Esophagus (tissue), 2 donors: Measurements from ENCODE around the gene SLC25A39. TPM values are rescaled to one million over a fixed set of nuclear protein-coding genes. Genes with fewer than 3 reads are reported as not detected.
"Not testable (repeated sequence)": the region's sequence is repeated elsewhere in the genome, so short reads cannot be mapped to it uniquely, and the experiment has no call there.

Experiments used
- H3K27ac ChIP-seq, 2 donors: one replicate each; pipeline ENCODE4 v1.5.1; 2013; ENCODE audit warnings: low read depth in 2 of 2, mild to moderate bottlenecking in 2 of 2, inconsistent platforms in 1 of 2, low read length in 1 of 2, moderate library complexity in 1 of 2
- H3K27me3 ChIP-seq, 2 donors: one replicate each; pipeline ENCODE4 v1.6.1; 2013; ENCODE audit warnings: low read length in 2 of 2, control low read depth in 1 of 2, mild to moderate bottlenecking in 1 of 2; ENCODE audit not compliant: insufficient read depth in 2 of 2, control insufficient read depth in 1 of 2
- H3K36me3 ChIP-seq, 2 donors: one replicate each; pipeline ENCODE4 v1.6.1; 2013; ENCODE audit warnings: low read length in 1 of 2; ENCODE audit not compliant: control insufficient read depth in 2 of 2, insufficient read depth in 2 of 2
- H3K4me1 ChIP-seq, 2 donors: one replicate each; pipeline ENCODE4 v1.6.1; 2013; ENCODE audit warnings: low read length in 1 of 2; ENCODE audit not compliant: control insufficient read depth in 2 of 2, insufficient read depth in 2 of 2
- H3K4me3 ChIP-seq, 2 donors: one replicate each; pipeline ENCODE4 v1.5.1; 2013; ENCODE audit warnings: low read length in 2 of 2, mild to moderate bottlenecking in 2 of 2, low read depth in 1 of 2, moderate library complexity in 1 of 2
- H3K9me3 ChIP-seq, 2 donors: one replicate each; pipeline ENCODE4 v1.6.1; 2013; ENCODE audit warnings: mild to moderate bottlenecking in 2 of 2, low read depth in 1 of 2, low read length in 1 of 2, moderate library complexity in 1 of 2; ENCODE audit not compliant: control insufficient read depth in 2 of 2, insufficient read depth in 1 of 2
- WGBS, 2 donors: extraction: QIAGEN DNeasy Blood & Tissue Kit; methylation state at CpG; one replicate each; pipeline ENCODE4 v1.1.7; 2013; 5-methylcytosine and 5-hydroxymethylcytosine counted together
- polyA plus RNA-seq, 2 donors: library from polyadenylated mRNA; stranded (reverse); fragments of 200-250 nt; gene quantifications; one replicate each; pipeline ENCODE4 v1.2.3, GENCODE V29; 2013
- donor health status: healthy with polysubstance abuse.
- donor health status: Bipolar disorder and iron deficiency.

SLC25A39 gene
- polyA plus RNA-seq: 100 to 1,000 TPM; 132 to 138 TPM

- peak within 1 kb of the TSS; percentile 97 to 98 for H3K27ac ChIP-seq
- H3K4me1 ChIP-seq: peaks cover 5 to 7% of the 10 kb centered on the region in 2 donors
- H3K27me3 ChIP-seq: no peaks in the 10 kb centered on the region
- H3K36me3 ChIP-seq: peaks cover 16 to 23% of the 10 kb centered on the region in 2 donors
- peak within 1 kb of the TSS; percentile 69 to 97 for H3K4me3 ChIP-seq
- WGBS, 2 donors: 0 to 1% methylated on average over 79 to 85 of the region's 85 CpGs
- H3K9me3 ChIP-seq: no peaks in the 10 kb centered on the region
Measured at GRCh38 chr17:44324571-44325275, at the start of gene SLC25A39. SLC25A39 (minus strand) TSS chr17:44324823; CDS start chr17:44323562, 1,261 bp downstream.

GRCh38 chr17:44372036-44372435 is 47.4 kb upstream of the SLC25A39 start:
- WGBS, 2 donors: 70 to 74% methylated on average over 10 of the region's 10 CpGs
- Histone ChIP-seq H3K36me3 (no peaks in the 10 kb centered on the region), H3K9me3 (no peaks in the 10 kb centered on the region), H3K4me3 (no peak overlapping the region), H3K27ac (no peak overlapping the region), H3K4me1 (peaks cover 4 to 6% of the 10 kb centered on the region in 2 donors), H3K27me3 (no peaks in the 10 kb centered on the region)

- not testable (repeated sequence) for H3K27ac ChIP-seq, H3K36me3 ChIP-seq, H3K27me3 ChIP-seq, H3K9me3 ChIP-seq, H3K4me3 ChIP-seq, H3K4me1 ChIP-seq
- 63 to 70% methylated on average over 17 of the region's 17 CpGs for WGBS, 2 donors
Measured at GRCh38 chr17:44369414-44370023, 44.9 kb upstream of the SLC25A39 start.

- not testable (repeated sequence) for H3K9me3 ChIP-seq, H3K27ac ChIP-seq, H3K4me1 ChIP-seq, H3K36me3 ChIP-seq, H3K27me3 ChIP-seq, H3K4me3 ChIP-seq
- 83 to 89% methylated on average over 40 to 42 of the region's 42 CpGs for WGBS, 2 donors
Measured at GRCh38 chr17:44368391-44369243, 44.0 kb upstream of the SLC25A39 start.

GRCh38 chr17:44367231-44367979 is 42.8 kb upstream of the SLC25A39 start:
- H3K4me3 ChIP-seq: no peak overlapping the region
- H3K27ac ChIP-seq: peak overlapping the region; percentile 58 to 70
- H3K36me3 ChIP-seq: no peaks in the 10 kb centered on the region
- H3K9me3 ChIP-seq: no peaks in the 10 kb centered on the region
- H3K4me1 ChIP-seq: peaks cover 0 to 2% of the 10 kb centered on the region in 2 donors
- H3K27me3 ChIP-seq: no peaks in the 10 kb centered on the region
- 37 to 46% methylated on average over 7 of the region's 7 CpGs for WGBS, 2 donors

GRCh38 chr17:44365051-44365450 is 40.4 kb upstream of the SLC25A39 start:
- not testable (repeated sequence) for H3K4me1 ChIP-seq, H3K36me3 ChIP-seq, H3K27ac ChIP-seq, H3K27me3 ChIP-seq, H3K9me3 ChIP-seq, H3K4me3 ChIP-seq
- 84 to 89% methylated on average over 5 of the region's 5 CpGs for whole genome bisulfite sequencing, 2 donors

- no peaks in the 10 kb centered on the region for H3K27me3 ChIP-seq
- no peak within 1 kb of the TSS for H3K27ac ChIP-seq
- peak within 1 kb of the TSS; percentile 49 to 60 for H3K4me3 ChIP-seq
- H3K9me3 ChIP-seq: no peaks in the 10 kb centered on the region
- peaks cover 0 to 2% of the 10 kb centered on the region in 2 donors for H3K4me1 ChIP-seq
- H3K36me3 ChIP-seq: no peaks in the 10 kb centered on the region
- WGBS, 2 donors: 1% methylated on average over 47 to 63 of the region's 63 CpGs
Measured at GRCh38 chr17:44363613-44364159, 39.1 kb upstream of the SLC25A39 start, which contains the start of gene FAM171A2. FAM171A2 (minus strand) TSS chr17:44363853; CDS start chr17:44363714, 139 bp downstream.

GRCh38 chr17:44362949-44363612 is 38.5 kb upstream of the SLC25A39 start:
- Histone ChIP-seq H3K4me1 (peaks cover 0 to 2% of the 10 kb centered on the region in 2 donors), H3K27ac (no peak overlapping the region), H3K4me3 (peak overlapping the region; percentile 49 to 60), H3K36me3 (no peaks in the 10 kb centered on the region), H3K9me3 (no peaks in the 10 kb centered on the region), H3K27me3 (no peaks in the 10 kb centered on the region)
- 1% methylated on average over 37 to 45 of the region's 45 CpGs for WGBS, 2 donors
